Hematopoietic multipotent progenitor cell treated with erythropoietin and hydrocortisone succinate and interleukin-3 and kit ligand, for 17 days (in vitro differentiated cells): ENCODE data around the gene TP53BP2.
"Not testable (repeated sequence)": the region's sequence is repeated elsewhere in the genome, so short reads cannot be mapped to it uniquely, and the experiment has no call there.

Experiments used
- DNase-seq: peaks from one replicate; pipeline ENCODE4 v3.0.0-alpha.2; 2015; ENCODE audit warnings: low spot score

Gene TP53BP2

DNA sequence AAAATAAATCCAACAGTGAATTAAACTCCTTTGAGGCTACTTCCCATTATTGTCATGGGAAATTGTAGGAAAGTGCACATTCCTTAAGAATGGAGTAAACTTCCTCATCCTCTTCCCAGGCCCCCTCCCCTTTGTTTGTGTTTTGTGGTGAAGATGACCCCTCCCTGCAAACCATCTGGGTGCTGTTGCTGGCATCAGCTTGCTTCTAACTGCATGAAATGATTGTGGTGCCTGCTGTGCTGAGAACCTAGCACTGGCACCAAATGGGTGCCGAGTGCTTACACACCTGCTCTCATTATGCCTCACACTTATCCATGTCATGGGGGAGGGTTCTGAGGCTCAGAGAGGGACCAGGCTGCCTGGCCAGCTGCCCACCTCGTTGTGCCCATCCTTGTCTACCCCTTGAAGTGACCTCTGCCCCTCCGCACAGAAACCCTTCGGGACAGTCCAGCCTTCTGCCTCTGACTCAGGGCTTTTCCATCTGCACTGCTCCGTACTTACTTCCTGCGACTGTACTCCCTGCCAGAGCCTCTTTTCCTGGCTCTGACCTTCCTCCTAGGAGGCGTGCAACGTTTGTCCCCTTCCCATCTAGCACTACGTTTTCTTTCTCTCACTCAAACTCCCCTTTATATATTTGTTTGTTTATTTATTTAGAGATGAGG is 102.8 kb downstream of the TP53BP2 start:
- DNase-seq = no peak

DNA sequence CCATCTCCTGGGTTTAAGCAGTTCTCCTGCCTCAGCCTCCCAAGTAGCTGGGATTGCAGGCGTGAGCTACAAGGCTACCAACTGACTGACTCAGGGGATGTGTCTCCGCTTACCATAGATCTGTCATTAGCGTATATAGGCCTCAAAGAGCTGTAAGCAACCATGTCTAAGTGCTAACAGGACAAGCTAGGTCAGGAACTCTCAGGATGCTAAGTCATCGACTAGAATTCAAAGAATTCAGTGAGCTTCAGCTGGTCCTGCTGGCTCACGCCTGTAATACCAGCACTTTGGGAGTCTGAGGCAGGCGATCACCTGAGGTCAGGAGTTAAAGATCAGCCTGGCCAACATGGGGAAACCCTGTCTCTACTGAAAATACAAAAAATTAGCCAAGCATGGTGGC is 103.9 kb downstream of the TP53BP2 start:
- DNase-seq = no peak

DNA sequence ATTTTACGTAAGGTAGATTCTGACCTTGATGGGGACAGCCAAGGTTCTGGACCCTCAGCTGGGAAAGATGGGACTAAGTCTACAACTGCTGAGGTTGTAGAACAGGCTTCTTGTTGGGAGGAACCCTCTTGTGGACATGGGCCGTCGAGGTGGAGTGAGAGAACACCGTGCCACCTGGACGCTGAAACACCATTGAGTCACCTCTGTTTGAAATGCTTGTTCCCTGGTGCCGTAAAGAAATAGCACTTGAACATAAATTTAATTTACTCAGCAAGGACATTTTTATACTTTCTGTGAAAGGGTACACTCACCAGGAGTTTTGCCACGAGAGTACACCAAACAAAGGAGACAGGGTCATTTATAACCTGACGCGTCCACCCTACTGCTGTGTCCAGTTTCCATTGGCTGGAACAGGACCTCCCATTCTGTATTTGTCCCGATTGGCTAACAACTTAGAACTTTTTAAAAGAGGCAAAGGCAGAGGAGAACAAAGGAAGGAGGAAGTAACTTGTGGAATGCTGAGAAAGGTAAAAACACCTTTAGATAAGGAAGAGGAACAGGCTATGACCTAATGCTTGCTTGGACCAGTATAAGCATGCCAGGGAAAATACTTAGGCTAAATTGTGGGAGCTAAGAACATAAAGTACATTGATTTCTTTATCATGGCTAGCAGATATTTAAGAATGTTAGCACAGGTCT is 105.6 kb downstream of the TP53BP2 start:
- DNase-seq = not testable (repeated sequence)

DNA sequence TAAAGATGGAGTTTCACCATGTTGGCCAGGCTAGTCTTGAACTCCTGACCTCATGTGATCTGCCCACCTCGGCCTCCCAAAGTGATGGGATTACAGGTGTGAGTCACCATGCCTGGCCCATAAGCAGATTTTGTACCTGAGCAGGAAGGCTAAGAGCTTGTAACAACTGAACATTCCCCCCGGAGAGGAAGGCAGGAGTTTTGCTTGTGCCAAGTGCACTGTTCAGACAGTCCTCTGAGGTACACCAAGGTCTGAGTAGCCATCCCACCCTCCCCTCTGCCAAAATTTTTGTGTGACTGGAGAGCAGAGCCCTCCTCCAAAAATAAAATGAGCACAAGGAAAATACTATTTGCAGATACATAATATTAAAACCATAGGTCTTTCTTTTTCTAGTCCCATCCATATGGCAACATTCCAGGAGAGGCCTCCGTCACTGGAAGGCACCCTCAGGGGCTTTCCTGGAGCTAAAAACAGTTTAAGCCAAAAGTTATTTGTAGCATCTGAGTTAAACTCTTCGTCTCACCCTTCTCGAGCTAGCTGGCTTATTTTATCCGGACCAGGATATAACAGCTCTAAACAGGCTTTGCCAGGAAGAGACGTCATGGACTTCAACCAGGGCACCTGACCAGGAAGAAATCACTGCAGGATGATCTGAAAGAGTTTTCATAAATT is 106.2 kb downstream of the TP53BP2 start:
- no peak for DNase-seq

DNA sequence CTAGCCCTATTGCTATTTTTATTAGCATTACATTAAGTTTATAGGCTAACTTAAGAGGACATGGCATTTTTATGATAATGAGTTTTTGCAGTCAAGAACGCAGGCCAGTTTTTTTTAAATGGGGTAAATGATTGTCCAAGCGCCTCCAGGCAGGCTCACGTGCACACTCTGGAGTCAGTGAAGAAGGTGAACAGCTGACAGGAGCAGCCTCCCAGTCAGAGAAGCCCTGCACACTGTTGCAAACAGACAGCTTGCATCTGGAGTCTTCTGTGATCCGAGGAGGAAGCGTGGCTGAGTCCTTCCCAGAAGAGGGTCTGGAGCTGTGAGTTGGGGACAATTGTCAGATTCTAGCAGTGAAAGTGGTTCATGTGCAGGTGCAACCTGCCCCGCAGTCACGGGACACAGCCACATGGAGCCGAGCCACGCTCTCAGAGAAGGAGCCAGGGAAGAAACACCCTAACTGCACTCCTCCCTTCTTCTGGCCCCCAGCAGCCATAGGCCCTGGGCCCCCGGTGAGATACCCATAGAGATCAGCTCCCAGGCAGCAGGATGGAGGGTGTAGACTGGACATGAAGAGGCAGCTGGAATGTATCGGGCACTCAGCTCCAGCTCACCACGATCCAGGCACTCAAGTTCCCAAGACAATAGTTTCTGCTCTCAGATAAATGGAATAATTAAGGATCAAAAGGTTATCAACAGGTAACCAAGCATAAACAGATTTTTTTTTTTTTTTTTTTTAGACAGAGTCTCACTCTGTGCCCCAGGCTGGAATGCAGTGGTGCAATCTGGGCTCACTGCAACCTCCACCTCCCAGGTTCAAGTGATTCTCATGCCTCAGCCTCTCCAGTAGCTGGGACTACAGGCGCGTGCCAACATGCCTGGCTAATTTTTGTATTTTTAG is 107.0 kb downstream of the TP53BP2 start:
- no peak for DNase-seq

DNA sequence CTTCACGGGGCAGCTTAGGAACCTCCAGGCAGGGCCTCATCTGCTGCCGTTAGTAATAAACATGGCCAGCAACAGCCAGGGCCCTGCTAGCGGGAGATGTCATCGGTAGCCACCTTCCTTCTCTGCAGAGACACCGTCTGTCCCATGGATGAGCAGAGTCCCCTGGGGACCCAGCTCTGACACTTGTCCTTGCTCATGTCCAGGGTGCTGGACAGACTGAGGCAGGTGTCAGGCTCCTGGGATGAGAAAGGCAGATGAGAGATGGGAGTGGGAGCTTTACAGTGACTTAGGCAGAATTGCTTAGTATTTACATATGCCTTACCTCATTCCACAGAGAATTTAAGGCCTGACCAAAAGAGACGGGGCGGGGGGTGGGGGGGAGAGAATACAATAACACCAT is 108.4 kb downstream of the TP53BP2 start:
- DNase-seq = no peak

DNA sequence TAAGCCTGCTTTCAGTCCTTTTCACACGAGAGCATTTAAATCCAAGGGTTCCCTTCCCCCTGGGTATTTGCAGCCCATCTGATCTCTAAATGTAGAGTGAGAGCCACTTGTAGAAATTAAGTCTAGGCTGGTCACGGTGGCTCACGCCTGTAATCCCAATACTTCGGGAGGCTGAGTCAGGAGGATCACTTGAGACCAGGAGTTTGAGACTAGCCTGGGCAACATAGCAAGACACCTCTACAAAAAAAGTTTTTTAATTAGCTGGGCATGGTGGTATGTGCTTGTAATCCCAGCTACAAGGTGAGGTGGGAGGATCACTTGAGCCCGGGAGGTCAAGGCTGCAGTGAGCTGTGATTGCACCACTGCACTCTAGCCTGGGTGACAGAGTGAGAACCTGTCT is 109.1 kb downstream of the TP53BP2 start:
- DNase-seq = not testable (repeated sequence)

DNA sequence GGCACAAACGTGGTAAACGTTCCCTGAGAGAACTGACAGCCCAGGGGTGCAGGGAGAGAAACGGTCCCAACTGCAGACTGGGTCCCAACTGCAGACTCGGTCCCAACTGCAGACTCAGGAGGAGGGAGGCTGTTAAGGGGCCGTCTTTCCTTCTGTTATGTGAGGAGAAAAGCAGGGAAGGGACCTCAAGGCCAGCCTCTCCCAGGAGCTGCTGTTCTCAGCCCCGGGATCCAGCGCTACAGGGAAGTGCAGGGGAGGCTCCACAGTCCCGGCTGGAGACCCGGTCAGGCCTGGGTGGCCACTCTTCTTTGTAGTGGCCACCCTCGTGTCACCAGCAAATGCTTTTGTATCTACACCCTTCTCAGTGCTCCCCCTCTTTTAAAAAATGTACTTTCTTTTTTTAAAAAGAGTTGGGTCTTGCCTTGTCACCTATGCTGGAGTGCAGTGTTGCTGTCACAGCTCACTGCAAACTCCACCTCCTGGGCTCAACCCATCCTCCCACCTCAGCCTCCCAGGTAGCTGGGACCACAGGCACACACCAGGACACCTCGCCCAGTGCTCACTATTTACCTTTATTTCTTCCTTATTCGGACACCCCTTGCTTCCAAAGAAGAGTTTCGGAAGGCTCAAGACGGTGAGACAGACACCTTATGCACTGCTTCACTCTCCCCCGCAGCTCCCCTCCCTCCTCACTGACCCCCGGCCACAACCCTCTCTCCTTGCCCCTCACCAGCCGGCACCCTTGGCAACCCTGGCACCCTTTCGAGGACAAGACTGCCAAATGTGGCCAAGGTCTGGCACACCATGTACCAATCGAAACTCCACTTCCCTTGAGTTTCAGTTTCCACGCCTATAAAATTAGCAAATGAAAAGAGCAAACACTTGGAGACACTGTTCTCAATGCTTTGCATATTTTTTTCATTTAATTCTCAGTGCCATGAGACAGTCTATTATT is 111.6 kb downstream of the TP53BP2 start:
- no peak for DNase-seq

DNA sequence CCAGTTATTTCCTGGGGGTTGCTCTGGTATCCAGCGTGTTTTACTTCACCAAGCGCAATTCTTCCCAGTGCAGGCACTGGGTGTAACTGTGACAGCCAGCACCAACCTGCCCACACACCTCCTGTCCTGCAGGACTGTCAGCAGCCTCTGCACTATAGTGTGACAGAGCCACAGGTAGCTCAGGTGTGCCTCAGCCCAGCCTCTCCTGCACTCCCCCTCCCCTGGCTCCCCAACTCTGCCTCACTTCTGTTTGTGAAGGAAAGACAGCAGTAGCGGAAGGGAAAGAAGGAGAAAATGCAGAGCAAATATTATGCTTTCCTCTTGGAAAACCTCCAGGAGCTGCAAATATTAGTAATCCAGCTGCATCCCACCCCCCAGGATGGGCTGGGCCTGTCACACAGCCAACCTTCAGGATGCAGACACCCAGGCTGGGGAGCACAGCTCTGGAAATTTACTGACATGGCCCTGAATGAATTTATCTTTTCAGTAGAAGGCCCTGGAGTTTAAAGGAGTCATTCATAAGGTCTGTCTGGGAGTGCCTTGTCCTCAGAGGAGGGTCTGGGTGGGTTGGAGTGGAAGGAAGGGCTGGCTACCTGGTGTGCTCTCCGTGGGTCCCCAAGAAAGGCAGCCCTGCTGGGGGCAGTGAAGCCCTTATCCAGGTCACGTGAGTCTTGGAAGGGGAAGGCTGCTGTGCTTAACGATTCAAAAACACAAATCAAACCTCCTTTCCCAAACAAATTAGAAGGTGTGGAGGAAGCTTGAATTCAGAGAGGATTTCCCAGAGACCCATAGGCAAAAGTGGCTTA is 112.6 kb downstream of the TP53BP2 start:
- no peak for DNase-seq

DNA sequence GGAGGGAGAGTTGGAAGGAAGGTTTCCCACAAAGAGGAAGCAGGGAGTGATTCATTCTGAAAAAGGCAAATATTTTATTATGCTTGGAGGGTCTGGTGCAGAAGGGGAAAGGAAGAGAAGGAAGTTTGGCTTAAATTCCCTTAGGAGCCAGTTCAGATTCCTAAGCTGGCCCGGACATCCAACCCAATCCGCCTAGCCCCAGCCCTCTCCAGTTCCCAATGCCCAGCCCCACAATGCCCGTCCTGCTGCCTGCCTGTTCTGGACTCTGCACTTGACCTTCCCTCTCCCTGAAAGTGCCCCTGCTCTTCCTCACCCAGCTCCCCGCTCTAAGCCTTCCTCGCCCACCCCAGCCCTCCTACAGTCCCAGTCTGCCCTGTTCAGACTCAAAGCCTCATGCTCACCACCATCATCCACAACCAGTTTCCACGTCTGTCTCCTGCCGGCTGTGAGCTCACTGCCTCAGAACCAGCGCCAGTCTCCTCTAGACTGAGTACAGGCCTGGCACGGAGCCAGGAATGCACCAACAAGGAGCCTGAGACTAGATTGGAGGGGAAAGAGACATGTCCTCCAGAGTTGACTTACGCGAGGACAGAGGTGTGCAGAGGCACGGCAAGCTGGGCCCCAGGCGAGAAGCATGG is 114.5 kb downstream of the TP53BP2 start:
- DNase-seq = no peak

DNA sequence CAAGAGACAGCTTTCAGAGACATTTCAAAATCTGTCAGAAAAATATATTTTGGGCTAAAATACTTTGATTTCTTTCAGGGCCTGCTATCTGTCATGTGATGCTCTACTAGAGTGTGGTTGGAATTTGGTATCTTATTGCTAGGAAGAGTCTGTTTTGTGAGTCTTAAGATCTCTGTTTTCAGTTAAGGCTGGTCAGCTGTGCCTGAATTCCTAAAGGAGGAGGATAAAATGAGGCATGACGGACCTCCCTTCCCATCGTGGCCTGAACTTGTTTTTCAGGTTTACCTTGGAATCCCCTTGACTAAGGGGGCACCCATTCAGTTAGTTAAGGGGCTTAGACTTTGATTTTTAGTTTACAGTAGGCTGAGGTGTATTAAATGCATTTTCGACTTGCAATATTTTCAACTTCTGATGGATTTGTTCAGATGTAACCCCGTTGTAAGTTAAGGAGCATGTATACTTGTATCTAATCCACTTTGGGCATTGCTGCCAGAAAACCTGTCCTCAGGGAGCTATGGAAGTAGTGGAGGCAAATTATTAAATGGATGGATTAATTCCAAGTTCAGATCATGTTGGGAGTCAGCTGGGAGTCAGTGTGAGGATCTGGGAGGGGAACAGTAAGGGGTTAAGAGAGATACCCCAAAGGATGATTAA is 115.1 kb downstream of the TP53BP2 start:
- DNase-seq = no peak

DNA sequence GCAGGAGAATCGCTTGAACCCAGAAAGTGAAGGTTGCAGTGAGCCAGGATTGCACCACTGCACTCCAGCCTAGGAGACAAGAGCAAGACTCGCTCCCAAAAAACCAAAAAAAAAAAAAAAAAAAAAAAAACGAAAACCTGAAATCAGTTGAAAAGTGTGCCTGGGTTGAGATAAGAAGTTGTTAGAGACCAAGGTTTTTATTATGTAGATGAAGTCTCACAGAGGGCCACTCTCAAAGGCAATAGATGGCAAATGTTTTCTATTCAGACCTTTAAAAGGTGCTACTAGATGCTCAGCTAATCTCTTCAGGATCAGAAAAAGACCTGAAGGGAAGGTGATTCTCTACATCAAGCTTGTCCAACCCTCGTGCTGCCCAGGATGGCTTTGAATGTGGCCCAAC is 115.8 kb downstream of the TP53BP2 start:
- DNase-seq = no peak
